Suppressor macrophage (primary cell): ENCODE measurements around the gene COL16A1.
A peak's percentile ranks its signal among the peaks of the same experiment; 100 is the strongest.

ENCODE experiments used
- DNase-seq, 4 experiments: peaks; one replicate each; pipeline ENCODE4 v3.0.0-alpha.2; 2020 to 2022

Gene COL16A1

DNA sequence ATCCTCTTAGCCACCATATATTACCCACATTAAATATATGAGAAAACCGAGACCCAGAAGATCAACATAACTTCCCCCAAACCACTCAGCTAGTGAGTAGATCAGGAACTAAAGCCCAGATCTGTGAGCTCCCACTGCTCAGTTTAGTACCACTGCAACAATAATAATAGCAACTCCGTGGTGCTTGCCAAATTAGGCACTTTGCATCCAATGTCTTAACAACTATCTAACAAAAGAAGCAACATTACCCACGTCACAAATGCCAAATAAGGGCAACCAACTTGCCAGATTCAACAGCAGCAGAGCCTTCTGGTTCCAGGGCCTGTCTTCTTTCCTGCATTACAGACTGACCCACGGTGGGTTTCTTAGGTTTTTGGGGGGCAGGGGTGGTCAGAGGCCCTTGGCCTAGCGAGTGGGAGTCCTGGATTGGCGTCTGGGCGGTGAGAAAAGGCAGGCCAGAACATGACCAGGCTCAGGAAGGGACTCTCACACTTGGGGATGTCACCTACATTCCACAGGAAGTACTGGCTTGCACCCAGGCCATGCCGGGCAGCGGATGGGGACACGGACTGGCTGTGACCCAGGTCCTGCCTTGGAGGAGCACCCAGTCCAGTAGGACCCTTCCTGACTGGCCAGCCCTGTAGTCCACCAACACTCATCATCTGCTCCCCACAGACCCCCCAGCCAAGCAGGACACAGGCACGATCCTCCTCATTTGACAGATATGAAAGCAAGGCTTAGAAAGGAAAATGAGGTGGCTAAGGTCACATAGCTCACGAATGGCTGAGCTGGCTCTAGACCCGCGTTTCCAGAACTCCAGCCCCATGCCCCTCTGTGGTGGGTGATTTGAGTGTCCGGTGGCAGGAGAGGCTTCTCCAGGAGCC lies 81.7 kb downstream of the COL16A1 start:
- DNase-seq, result no peak

DNA sequence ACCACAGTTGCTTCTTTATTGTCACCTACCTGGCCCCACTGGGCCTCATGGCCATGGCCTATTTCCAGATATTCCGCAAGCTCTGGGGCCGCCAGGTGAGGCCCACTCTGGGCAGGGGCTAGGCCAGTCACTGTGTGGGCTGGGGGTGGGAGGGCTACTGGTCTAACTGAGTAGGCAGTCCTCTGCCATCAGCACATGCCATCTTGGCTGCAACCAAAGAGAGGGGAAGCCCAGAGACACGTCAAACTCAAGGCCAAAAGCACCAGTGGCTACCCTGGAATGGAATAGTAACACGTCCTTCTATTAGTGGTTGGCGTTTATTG lies 82.4 kb downstream of the COL16A1 start:
- no peak for DNase-seq

DNA sequence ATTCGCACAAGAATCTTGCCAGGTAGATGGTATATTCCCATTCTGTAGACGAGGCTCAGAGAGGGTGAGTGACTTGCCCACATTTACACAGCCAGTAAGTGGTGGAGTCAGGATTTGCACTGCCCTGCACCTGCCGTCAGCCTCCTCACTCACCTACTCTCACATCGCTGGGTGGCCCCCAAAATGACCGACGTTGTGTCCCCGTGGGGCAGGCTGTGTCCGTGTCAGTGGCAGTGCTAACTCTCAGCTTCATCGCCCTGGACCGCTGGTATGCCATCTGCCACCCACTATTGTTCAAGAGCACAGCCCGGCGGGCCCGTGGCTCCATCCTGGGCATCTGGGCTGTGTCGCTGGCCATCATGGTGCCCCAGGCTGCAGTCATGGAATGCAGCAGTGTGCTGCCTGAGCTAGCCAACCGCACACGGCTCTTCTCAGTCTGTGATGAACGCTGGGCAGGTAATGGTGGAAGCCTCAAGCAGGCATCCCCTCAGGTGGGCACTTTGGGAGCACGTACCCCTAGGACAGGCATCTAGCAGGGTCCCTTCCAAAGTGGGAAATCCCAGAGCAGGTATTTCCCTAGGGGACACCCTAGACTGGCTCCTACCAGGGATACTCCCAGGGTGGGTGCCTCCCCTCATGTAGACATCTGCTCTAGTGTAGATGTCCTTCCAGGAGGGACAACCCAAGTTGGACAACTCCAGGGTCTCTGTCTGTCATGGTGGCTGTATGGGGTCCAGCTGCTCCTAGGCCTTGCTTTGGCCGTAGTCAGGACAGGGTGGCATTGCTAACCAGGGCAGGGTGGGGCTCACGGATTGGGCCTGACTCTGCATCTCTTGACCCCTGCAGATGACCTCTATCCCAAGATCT lies 83.0 kb downstream of the COL16A1 start:
- no peak for DNase-seq

DNA sequence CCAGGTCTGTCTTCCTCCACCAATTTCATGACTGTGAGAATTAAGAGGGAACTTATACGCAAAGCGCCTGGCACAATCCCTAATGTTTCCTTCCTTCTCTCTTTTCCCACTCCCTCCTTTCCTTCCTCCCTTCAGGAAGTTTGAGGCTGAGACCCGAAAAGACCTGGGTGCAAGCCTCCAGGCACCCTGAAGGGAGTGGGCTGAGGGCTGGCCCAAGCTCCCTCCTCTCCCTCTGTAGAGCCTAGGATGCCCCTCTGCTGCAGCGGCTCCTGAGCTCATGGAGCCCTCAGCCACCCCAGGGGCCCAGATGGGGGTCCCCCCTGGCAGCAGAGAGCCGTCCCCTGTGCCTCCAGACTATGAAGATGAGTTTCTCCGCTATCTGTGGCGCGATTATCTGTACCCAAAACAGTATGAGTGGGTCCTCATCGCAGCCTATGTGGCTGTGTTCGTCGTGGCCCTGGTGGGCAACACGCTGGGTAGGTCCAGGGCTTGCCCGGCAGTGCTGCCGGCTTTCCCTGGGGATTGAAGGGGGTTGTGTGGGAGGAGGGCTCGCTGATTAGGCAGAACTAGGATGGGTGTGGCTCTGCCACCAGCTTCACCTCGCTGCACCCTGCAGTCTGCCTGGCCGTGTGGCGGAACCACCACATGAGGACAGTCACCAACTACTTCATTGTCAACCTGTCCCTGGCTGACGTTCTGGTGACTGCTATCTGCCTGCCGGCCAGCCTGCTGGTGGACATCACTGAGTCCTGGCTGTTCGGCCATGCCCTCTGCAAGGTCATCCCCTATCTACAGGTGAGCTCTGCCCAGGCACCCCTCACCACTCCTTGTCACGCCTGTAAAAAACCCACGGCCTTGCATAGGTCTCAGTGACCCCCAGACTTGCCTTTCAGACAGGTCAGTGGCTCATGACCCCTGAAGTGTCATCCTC lies 84.6 kb downstream of the COL16A1 start:
- DNase-seq, result no peak

DNA sequence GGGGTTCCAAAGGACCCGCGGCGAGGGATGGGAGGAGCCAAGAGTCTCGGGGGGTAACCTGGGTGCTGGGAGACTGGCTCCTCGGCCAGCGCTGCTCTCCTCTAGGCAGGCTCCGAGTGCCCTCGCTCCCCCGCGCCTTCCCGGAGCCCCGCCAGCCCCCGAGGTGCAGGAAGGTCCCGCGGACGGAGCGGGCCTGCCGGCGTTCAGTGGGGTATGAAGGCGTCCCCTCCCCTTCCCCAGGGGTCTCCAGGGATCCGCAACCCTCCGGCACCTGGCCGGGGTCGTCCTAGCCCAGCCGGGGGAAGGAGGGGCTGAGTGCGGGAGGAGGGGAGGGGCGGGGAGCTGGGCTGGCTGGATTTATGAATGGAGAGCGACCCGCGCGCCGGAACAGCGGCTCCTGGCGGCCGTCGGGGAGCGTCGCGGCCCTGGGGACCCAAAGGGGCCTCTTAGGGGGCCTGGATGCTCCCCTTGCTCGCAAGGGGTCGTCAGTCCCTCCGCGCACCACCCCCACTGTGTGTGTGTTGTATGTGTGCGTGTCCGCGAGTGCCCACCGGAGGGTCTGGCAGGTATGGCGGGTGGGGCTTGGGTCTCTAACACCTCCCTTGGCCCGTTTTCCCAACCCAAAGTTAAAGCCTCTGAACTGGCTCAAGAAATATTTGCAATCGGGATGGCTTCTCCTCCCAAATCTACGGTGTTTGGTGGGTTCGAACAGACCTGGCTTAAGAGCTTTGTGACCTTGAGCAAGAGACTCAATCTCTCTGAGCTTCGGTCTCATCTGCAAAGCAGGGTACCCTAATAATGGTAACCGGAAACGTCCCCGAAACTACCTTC lies 85.7 kb downstream of the COL16A1 start:
- peak; percentile 47 to 77 (median 66) for DNase-seq

DNA sequence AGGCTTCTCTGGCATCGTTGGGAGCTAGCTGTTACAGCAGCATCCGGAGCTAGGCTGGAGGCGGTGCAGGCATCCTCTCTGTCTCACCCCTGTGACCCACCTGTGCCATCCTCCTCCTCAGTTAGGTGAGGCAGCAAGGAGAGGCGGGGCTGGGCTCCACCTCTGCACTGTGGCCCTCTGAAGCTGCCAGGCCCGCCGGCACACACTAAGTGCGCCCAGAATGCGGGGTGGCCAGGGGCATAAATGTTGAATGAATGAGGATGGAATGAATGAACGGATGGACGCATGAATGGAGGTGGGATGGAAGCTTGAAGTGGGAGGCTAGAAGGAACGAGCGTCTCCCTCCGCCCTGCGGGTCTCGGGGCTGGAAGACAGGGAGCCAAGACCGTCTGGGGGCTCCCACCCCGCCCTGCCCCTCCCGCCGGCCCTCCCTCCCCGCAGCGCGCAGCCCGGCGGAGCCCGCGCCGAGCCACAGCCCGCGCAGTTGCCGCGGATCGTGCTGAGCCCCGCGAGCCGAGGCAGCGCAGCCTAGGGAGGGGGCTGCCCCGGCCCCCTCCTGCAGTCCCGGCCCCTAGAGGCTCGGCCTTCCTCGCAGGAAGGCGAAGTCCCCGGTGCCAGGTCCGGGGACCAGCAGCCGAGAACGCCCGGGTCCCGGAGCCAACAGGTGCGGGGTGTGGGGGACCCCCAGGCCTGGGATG lies 86.5 kb downstream of the COL16A1 start, which contains the start of gene HCRTR1:
Gene HCRTR1 (plus strand): TSS at position 472 of the 698 bp plus-strand sequence. CDS start 1,504 bp downstream, outside the sequence.
- DNase-seq, result no peak

DNA sequence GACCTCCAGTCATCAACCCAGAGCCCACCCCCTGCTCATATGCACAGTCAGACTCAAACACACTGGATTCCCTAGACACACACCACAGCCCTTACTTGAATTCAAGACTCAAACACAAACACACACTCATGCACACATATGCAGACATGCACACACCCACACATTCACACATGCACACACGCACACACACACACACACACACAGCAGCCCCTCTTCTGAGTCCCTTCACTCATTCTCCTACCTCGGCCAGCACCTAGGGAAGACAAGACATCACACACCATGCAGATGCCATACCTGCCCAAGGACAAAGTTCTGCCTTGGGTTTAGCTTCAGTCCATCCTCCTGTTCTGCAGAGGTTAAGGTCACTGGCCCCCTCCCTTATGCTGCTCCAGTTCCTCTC lies 87.9 kb downstream of the COL16A1 start:
- DNase-seq, result no peak

DNA sequence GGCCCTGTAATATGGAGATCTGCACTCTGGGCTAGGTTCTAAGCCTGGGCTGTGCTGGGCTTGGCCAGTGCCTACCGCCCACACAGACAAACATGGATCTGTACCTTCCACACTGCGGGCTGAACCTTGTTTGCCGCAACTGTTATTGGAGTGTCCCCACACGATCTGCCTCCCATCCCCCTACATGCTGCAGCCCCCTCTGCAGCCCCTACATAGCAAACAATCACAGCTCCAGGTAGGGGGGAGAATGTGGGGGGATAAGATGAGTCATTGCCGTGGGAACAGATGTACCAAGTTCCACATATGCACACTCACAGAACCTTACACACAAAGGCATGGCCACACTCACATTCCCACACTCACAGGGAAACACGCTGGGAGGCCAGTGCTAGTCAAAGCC lies 88.4 kb downstream of the COL16A1 start:
- DNase-seq, result peak in 1 of 4 experiments; percentile 2

DNA sequence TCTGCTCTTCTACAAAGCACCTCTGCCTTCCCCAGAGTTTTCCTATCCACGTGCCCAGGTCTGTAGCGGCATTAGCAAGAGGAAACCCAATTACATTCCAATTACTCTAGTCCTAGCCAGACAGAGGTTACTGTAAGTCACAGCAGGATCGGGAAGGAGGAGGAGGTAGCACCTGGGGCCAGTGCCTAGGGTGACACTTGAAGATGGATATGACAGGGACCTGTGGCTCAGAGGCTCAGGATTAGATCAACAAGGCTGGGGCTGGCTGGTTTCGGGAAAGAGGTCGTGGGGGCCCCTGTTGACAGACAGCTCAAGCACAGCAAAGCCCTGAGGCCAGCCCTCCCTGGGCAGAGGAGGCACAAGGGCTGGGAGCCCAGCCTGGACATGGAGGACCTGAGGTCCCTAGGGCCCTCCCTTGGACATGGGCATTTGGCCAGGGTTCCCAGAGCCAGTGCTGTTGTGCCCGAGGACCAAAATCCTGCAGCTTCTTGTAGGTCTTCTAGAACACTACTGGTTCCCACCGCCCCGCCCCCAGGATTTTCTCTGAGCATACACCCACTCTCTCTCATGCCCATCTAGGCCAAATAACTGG lies 89.3 kb downstream of the COL16A1 start:
- peak in 1 of 4 experiments; percentile 3 for DNase-seq

DNA sequence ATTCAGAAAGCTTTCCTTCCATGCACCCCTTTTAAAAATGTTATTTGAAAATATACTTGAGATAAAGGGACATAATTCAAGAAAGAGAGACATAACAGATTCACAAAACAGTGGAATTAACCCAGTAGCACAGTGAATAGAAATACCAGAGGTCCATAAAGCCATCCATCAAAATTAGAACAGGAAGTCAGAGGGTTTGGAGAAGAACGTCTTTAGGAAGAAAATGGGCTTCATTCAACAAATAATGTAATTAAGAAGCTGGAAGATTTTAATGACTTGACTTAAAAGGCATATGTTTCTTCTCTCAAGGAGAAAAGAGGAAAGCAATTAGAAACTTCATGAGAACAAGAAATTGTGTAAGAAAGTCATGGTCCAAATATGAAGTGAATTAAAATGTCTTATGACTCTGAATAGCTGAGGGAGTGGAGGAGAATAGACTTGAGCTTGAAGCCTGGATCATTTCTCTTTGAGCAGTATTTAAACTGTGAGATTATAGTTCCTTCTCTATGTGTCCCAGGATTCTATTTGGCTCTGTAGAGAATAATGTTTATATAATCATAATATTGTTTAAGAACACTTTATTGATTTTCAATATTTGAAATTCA lies 94.2 kb downstream of the COL16A1 start:
- peak in 3 of 4 experiments; percentile 4 to 59 (median 49) for DNase-seq

DNA sequence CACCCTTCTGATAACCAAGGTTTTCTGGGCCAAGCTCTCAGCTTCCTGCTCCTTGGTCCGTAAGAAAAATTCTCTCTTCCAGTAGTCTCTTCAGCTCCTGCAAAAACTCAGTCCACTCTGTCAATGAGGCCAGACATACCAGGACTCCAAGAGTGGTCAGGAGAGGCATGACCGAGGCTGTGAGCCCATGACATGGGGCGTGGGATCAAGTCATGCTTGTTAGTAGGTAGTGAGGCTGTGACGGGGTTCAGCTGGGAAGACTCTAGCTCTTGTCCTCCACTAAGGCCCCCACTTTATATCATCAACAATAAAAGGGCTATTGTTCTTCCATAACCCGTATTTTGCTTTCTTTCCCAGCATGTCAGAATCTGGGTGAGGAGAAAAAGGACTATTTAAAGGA lies 96.5 kb downstream of the COL16A1 start:
- DNase-seq, result peak in 1 of 4 experiments; percentile 1

DNA sequence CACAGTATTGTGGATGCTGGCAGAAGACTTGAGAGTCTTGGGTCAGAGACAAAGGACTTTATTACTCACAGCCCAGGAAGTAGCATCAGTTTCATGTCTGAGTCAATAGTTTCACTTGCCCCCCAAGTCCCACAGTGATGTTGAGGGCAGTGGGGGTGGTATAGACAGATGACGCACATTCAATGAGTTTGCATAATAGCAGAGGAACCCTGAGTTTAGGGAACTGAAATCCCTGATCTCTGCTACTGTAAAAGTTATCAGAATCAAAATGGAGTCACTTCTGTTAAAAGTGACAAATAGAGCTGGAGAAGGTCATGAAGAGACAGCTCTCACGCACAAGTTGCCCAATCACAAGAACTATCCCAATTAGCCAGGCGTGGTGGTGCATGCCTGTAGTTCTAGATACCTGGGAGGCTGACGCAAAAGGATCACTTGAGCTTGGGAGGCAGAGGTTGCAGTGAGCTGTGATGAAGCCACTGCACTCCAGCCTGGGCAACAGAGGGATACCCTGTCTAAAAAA lies 97.8 kb downstream of the COL16A1 start:
- peak; percentile 82 to 97 (median 90) for DNase-seq
